Endothelial cell of umbilical vein (primary cell): Measurements from ENCODE around the gene SPTLC1. TPM values are rescaled to one million over a fixed set of nuclear protein-coding genes. Genes with fewer than 3 reads are reported as not detected.

ENCODE experiments used
- BruUV-seq: library from RNA; stranded (reverse); fragments of 400-500 nt; replicated peaks from 2 replicates; lab custom pipeline; 2021; lab: Mats Ljungman, UMichigan
- CTCF ChIA-PET: fragments of 300-600, 350-600 bp; sonication (Branson Sonifier 250); formaldehyde crosslinking; loops from one replicate; lab custom pipeline; 2021; ENCODE audit warnings: antibody characterized with exemption, inconsistent platforms; lab: Charles Lee
- POLR2A ChIA-PET: fragments of 300-600, 350-600 bp; sonication (Branson Sonifier 250); formaldehyde crosslinking; loops from one replicate; lab custom pipeline; 2021; ENCODE audit warnings: antibody characterized with exemption, inconsistent platforms; lab: Charles Lee
- DNase-seq: peaks from one replicate; pipeline ENCODE4 v3.0.0-alpha.2; 2011; ENCODE audit warnings: low read depth, low spot score
- FAIRE-seq: peaks from 2 replicates; lab custom pipeline; 2011; peaks lifted over from hg19 to GRCh38; lab: Jason Lieb, UNC
- H2AFZ ChIP-seq: 2 replicates; pipeline ENCODE4 v1.6.0; 2012; ENCODE audit warnings: low read depth, low read length, control low read depth, inconsistent platforms
- H3K27ac ChIP-seq: 2 replicates; pipeline ENCODE4 v1.5.1; 2011; ENCODE audit warnings: low read depth, mild to moderate bottlenecking, control low read depth, low read length, moderate library complexity; ENCODE audit not compliant: insufficient read depth
- H3K27me3 ChIP-seq, 2 experiments: 2 replicates each; pipeline versions ENCODE4 v1.6.0 to v1.6.1; 2011; ENCODE audit warnings: low read length in 2 of 2, mixed read lengths in 1 of 2; ENCODE audit not compliant: control insufficient read depth in 2 of 2, insufficient read depth in 2 of 2
- H3K36me3 ChIP-seq, 2 experiments: 2 replicates in 1 of 2; 3 replicates in 1 of 2; pipeline ENCODE4 v1.5.1; 2011; ENCODE audit warnings: low read length in 2 of 2, mild to moderate bottlenecking in 1 of 2, moderate library complexity in 1 of 2; ENCODE audit not compliant: control insufficient read depth in 2 of 2, insufficient read depth in 2 of 2; ENCODE audit errors: extremely low read depth in 1 of 2
- H3K4me1 ChIP-seq: 3 replicates; pipeline ENCODE4 v1.5.1; 2011; ENCODE audit warnings: mild to moderate bottlenecking, low read length; ENCODE audit not compliant: control insufficient read depth, insufficient read depth; ENCODE audit errors: extremely low read depth
- H3K4me2 ChIP-seq: 2 replicates; pipeline ENCODE4 v1.6.1; 2011; ENCODE audit warnings: low read length, control low read depth, mixed read lengths; ENCODE audit not compliant: insufficient read depth
- H3K4me3 ChIP-seq, 3 experiments: fragments of 200-600 bp in 1 of 3; sonication (generic), shearing (Covaris generic) in 1 of 3; replicated peaks in 1 of 3; 2 replicates each; pipeline ENCODE4 v1.5.1; 2011 to 2016; ENCODE audit warnings: control low read depth in 3 of 3, low read length in 3 of 3, mild to moderate bottlenecking in 2 of 3, inconsistent platforms in 1 of 3, low read depth in 1 of 3, moderate library complexity in 1 of 3; ENCODE audit not compliant: insufficient read depth in 1 of 3
- H3K79me2 ChIP-seq: 2 replicates; pipeline ENCODE4 v1.6.0; 2012; ENCODE audit warnings: low read length, inconsistent platforms; ENCODE audit not compliant: control insufficient read depth, insufficient read depth
- H3K9ac ChIP-seq: replicated peaks from 2 replicates; pipeline ENCODE3; 2011; ENCODE audit warnings: low read length, control low read depth; ENCODE audit not compliant: insufficient read depth; ENCODE audit errors: extremely low read depth
- H3K9me1 ChIP-seq: replicated peaks from 3 replicates; pipeline ENCODE4 v1.6.0; 2011; ENCODE audit warnings: mild to moderate bottlenecking, low read length; ENCODE audit not compliant: control insufficient read depth, insufficient read depth; ENCODE audit errors: extremely low read depth
- H3K9me3 ChIP-seq: replicated peaks from 2 replicates; pipeline ENCODE4 v1.5.1; 2012; ENCODE audit warnings: low read length, inconsistent platforms; ENCODE audit not compliant: control insufficient read depth, insufficient read depth
- H4K20me1 ChIP-seq: replicated peaks from 2 replicates; pipeline ENCODE3; 2011; ENCODE audit warnings: mild to moderate bottlenecking, low read length; ENCODE audit not compliant: control insufficient read depth, insufficient read depth; ENCODE audit errors: extremely low read depth
- EZH2 ChIP-seq: IDR thresholded peaks from 2 replicates; pipeline ENCODE4 v1.6.1; 2012; ENCODE audit warnings: borderline replicate concordance, low read depth, mild to moderate bottlenecking, moderate library complexity, low read length, inconsistent platforms; ENCODE audit not compliant: severe bottlenecking
- FOS ChIP-seq: IDR thresholded peaks from 2 replicates; pipeline ENCODE4 v1.6.1; 2011; ENCODE audit warnings: mild to moderate bottlenecking, low read length, moderate library complexity, borderline replicate concordance; ENCODE audit not compliant: insufficient read depth
- GATA2 ChIP-seq: IDR thresholded peaks from 2 replicates; pipeline ENCODE4 v1.7.0; 2011; ENCODE audit warnings: low read depth, mild to moderate bottlenecking, moderate library complexity, mixed read lengths, low read length; ENCODE audit not compliant: insufficient read length, insufficient read depth
- JUN ChIP-seq: IDR thresholded peaks from 2 replicates; pipeline ENCODE4 v1.6.1; 2011; ENCODE audit warnings: borderline replicate concordance, low read depth; ENCODE audit not compliant: insufficient read length, insufficient read depth
- MYC ChIP-seq: IDR thresholded peaks from one replicate; pipeline ENCODE4 v1.6.1; 2011; ENCODE audit warnings: mild to moderate bottlenecking, low read depth, low read length
- POLR2A ChIP-seq: IDR thresholded peaks from 2 replicates; pipeline ENCODE4 v1.6.1; 2012; ENCODE audit warnings: low read depth, mild to moderate bottlenecking, control low read depth, low read length
- POLR2AphosphoS5 ChIP-seq: IDR thresholded peaks from 2 replicates; pipeline ENCODE4 v1.6.1; 2012; ENCODE audit warnings: low read depth, mild to moderate bottlenecking, control low read depth, low read length, moderate library complexity; ENCODE audit not compliant: insufficient read depth
- dilution Hi-C: fragments of 300-500 bp; cut with MboI; formaldehyde crosslinking; loops from one replicate; pipeline ENCODE4 v1.15.0; 2019; ENCODE audit warnings: low sequenced_read_pairs; ENCODE audit not compliant: extremely low pct_ligation_motif_present
- intact Hi-C: fragments of 100-400 bp; cut with micrococcal nuclease; formaldehyde crosslinking; loops from one replicate; pipeline ENCODE4 v1.10.0; 2022
- polyA plus RNA-seq, 4 experiments: library from polyadenylated mRNA; depleted of rRNA in 3 of 4; stranded (reverse) in 3 of 4; unstranded in 1 of 4; fragments of >200 nt; gene quantifications; 2 replicates each; pipeline versions ENCODE4 v1.2.1 to v1.2.3, GENCODE V29; 2011 to 2012; ENCODE audit warnings: missing spikeins in 1 of 4
- total RNA-seq: library from RNA; stranded (reverse); gene quantifications from 2 replicates; pipeline ENCODE4 v1.2.3, GENCODE V29; 2021
- TF ChIP-seq, protein P1 (sequence below), 2 donors: IDR thresholded peaks; 1 replicate in 1 of 2; 2 replicates in 1 of 2; pipeline ENCODE4 v1.5.1; 2011; ENCODE audit warnings: low read length in 2 of 2, mild to moderate bottlenecking in 2 of 2, moderate library complexity in 2 of 2, control low read depth in 1 of 2, inconsistent platforms in 1 of 2, low read depth in 1 of 2; ENCODE audit not compliant: insufficient read depth in 1 of 2; ENCODE audit errors: extremely low read depth in 1 of 2
- TF ChIP-seq, protein P2 (sequence below): IDR thresholded peaks from 2 replicates; pipeline ENCODE4 v1.6.1; 2011; ENCODE audit not compliant: insufficient read depth, insufficient read length

SPTLC1 gene
- total and polyA plus RNA-seq, 2 donors (not counting 3 experiments of a cell fraction or from before 2014, with no cell fraction given), result 35.9 to 68.5 TPM

DNA sequence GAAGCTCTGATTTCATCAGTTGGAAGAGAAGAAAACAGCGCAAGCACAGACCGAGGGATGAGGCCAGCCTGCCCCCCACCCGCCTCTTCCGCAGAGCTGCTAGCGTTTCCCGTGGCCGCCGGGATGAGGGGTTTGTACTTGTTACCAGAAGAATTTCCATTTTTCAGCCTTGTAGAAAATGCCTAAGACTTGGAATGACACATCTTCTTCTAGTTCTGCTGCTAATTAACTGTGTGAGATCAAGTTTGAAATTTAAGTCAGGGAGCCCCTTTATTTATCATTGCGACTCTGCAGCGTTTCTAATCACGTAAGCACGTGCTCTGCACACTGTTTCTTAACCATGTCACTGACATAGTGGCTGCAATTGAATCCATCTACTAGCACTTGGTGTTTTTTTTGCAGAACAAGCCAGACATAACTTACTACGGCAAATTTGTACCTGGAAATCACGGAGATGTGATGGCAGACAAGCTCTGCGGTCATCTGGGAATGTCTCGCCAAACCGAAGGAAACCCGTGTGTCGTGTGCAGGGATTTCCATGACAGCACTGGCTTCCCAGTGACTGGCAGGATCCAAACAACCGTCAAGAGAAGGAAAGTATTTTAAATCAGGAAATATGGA lies 123.4 kb downstream of the SPTLC1 start:
- no peak overlapping the region for H3K27ac ChIP-seq
- dilution Hi-C loops, result no loop called here
- CTCF ChIA-PET, result no interaction called here

More for the DNA sequence above, 123.4 kb downstream of the SPTLC1 start:
- DNase-seq (no peak), FAIRE-seq (no peak)
- no peak overlapping the region for H3K4me3 ChIP-seq
- no TSS peak for BruUV-seq
- H3K9ac ChIP-seq, result no peak overlapping the region
- H3K4me1 ChIP-seq, result no peaks in the 10 kb centered on the region
- H3K4me2 ChIP-seq, result no peak overlapping the region
- no peaks in the 10 kb centered on the region for H3K79me2 ChIP-seq
- H3K27me3 ChIP-seq, result no peaks in the 10 kb centered on the region
- no peaks in the 10 kb centered on the region for H4K20me1 ChIP-seq
- no peaks in the 10 kb centered on the region for H3K9me3 ChIP-seq
- no peaks in the 10 kb centered on the region for H3K9me1 ChIP-seq
- no peaks in the 10 kb centered on the region for H3K36me3 ChIP-seq
- H2AFZ ChIP-seq, result no peak overlapping the region
- intact Hi-C loops, result no loop called here
- TF ChIP-seq FOS (no peak), JUN (no peak), MYC (no peak), GATA2 (no peak), POLR2A (no peak), EZH2 (no peak), POLR2AphosphoS5 (no peak)
- TF ChIP-seq, protein P1, sequence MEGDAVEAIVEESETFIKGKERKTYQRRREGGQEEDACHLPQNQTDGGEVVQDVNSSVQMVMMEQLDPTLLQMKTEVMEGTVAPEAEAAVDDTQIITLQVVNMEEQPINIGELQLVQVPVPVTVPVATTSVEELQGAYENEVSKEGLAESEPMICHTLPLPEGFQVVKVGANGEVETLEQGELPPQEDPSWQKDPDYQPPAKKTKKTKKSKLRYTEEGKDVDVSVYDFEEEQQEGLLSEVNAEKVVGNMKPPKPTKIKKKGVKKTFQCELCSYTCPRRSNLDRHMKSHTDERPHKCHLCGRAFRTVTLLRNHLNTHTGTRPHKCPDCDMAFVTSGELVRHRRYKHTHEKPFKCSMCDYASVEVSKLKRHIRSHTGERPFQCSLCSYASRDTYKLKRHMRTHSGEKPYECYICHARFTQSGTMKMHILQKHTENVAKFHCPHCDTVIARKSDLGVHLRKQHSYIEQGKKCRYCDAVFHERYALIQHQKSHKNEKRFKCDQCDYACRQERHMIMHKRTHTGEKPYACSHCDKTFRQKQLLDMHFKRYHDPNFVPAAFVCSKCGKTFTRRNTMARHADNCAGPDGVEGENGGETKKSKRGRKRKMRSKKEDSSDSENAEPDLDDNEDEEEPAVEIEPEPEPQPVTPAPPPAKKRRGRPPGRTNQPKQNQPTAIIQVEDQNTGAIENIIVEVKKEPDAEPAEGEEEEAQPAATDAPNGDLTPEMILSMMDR (IDR thresholded peaks at IDR 0.05; ENCODE audit: extremely low read depth in 1 of 2, insufficient read depth in 1 of 2, low read depth in 1 of 2, low read length in 2 of 2), result no peak
- TF ChIP-seq, protein P2, sequence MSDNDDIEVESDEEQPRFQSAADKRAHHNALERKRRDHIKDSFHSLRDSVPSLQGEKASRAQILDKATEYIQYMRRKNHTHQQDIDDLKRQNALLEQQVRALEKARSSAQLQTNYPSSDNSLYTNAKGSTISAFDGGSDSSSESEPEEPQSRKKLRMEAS, result no peak
- POLR2A ChIA-PET, result no interaction called here
